T-helper 2 cell (primary cell): ENCODE results near the gene TSPAN6.
A peak's percentile ranks its signal among the peaks of the same experiment; 100 is the strongest.

ENCODE experiments used
- DNase-seq, 5 experiments: peaks; one replicate each; pipeline versions ENCODE4 v3.0.0 to v3.0.0-alpha.2; 2012 to 2022
- total RNA-seq, 2 donors: gene quantifications; one replicate each; lab custom pipeline; 2026; lab: John Stamatoyannopoulos, UW

The TSPAN6 gene, protein sequence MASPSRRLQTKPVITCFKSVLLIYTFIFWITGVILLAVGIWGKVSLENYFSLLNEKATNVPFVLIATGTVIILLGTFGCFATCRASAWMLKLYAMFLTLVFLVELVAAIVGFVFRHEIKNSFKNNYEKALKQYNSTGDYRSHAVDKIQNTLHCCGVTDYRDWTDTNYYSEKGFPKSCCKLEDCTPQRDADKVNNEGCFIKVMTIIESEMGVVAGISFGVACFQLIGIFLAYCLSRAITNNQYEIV
- total RNA-seq, result 0 to 3.4 reads per million in 2 donors

DNA sequence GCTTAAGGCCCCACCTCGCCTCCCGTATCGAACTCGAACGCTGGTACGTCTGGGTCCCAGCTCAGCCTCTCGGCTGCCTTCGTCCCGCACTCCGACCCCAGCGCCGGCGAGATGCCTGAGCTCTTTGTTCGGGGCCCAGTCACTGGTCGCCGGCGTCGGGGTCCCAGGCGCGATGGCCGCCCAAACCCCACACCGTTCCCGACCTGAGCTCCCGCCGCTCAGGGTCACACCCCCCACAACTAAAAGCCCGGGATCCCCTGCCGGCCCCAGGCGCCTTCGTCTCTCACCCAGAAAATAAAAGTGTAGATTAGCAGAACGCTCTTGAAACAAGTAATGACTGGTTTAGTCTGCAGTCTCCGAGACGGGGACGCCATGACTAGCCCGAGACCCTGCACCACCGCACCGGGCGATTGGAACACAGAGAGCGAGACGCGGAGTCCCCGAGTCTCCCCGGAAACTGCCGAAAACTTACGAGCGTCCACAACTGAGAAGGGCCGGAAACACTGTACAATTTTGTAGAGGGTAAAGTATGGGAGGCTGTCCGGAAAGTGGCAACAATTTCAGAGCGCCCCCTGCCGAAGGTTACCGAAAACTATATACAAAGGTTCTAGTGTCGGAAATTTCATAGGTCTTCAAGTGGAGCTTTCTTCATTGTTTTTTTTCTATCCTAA is at the start of gene TSPAN6:
Gene TSPAN6, minus strand, starts transcription at position 486 of the 671 bp plus-strand sequence. Its CDS starts 112 bp downstream, at position 374.
- DNase-seq, result peak; percentile 8 to 73 (median 54)

DNA sequence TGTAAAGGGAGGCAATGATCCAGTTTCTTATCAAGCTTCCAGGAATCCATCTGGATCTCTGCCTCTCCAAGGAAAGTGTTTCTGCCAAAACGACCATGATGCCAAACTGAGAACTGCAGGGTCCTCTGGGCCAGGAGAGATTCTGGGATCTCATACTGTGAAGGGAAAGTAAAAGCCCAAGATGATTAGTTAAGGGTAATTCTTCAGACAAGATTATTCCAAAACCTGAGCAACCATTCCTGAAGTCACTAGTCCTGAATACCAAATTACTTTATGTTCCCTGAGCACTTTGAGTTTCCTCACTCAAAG is 49.3 kb upstream of the TSPAN6 start:
- DNase-seq, result no peak

DNA sequence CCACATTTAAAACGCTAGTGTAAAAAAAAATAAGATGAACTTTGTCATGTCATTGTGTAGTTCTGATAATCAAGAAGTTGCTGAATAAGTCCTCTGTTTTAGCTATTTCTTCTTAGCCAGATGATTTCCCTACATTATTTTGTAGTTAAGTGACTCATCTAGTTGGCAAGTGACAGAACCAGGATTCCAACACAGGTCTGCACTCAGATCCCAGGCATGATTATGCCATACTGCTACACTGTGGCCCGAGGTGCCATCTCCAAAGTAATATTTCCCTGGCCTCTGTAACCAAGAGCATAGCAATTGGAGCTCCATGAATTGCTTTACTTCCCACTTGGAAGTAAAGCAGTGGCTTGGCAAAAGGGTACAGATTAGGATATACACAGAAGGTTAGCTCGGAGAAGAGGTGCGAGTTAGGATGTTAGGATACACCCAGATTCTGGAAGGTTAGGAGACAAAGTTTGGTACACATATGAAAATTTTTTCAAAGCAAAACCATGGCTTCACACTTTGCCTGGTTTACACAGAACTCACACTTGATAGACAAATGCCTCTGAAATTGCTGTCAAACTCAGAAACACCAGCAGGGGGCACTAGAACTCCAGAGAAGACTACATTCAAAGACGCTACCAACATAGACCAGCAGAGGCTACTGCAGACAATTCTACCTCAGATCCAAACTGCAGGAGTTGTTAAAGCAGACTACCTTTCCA is 48.8 kb upstream of the TSPAN6 start:
- DNase-seq, result peak in 4 of 5 experiments; percentile 13 to 58 (median 30)

DNA sequence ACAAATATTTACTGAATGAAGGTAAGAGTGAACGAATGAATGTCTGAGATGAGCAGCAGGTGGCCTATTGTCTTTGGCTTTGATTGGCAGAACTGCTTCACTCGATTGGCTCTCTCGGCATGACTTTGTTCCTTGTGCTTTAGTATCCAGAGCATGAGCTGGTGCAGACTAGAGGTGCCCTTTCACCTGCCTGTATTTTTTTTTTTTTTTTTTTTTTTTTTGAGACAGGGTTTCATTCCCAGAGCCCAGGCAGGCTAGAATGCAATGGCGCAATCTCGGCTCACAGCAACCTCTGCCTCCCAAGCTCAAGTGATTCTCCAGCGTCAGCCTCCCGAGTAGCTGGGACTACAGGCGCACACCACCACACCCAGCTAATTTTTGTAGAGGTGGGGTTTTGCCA is 46.3 kb upstream of the TSPAN6 start:
- DNase-seq, result no peak

DNA sequence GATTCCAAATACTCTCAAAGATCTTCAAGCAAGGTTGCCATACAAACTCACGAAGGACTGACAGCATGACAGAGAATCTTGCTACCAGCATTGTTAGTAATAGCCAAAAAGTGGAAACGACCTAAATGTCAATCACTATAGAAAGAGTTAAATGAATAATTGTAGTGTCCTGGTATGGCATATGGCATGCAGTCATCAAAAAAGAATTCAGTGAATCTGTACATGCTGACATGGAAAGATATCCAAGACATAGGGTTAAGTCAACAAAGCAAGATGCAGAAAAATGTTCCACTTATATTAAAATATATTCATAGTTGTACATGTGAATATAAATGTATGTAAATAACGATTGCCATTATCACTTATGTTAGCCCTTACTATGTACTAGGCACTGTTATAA is 45.0 kb upstream of the TSPAN6 start:
- DNase-seq, result no peak

DNA sequence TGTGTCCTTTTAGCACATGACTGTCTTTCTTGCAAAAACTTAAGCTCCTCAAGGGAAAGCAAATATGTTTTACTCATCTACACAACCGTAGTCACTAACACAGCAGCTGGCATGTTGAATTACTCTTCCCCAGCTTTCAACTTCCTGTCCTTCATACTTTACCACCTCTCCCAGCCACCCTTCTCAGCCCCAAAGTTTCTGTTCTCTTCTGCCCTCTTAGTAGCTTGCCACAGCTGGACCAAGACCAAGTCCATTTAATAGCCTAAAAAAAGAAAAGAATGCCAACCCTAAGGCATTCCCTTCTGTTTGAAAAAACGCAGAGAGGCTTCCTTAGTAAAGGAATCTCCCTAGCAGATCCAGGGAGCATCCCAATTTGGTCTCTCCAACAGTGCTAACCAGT is 44.1 kb upstream of the TSPAN6 start:
- no peak for DNase-seq

DNA sequence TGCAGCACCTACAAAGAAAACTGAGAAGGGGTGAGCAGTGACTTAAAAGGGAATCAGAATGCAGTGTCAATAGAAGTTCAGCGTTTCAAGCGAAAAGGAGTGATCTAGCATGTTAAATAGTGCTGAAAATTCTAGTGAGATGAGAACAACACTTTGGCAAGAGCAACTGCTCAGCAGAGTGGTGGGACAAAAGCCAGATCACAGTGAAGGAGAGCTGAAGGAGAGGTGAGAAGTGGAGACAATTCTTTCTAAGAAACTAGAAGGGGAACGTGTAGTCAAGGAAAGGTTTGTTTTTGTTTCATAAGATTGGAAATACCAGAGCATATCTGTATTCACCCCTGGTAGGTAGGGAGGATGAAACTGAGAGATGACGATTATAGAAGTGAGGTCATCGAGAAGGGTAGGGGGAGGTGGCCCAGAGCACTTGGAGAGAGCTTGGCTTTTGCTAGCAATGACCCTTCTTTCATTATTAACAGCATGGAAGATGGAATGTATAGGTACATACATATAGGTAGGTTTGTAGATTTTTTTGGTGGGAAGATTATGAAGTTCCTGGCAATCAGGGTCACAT is 41.1 kb upstream of the TSPAN6 start:
- DNase-seq, result no peak

DNA sequence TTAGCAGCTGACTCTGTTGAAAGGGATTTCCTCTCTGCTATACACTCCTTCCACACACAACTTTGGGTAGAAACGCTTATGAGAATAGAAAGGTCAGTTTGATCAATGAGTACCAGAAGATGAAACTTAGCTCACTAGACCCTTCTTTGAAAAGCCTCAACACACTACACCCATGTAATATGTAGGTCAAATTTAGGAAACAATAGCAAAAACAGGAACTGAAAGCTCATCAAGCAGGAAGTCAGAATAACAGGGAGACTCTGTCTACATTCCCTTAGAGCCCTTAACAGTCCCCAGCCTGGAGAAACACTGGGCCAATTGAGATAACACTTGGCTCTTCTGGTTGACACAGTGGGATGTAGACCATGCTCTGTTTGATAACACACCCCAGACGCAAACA is 38.1 kb upstream of the TSPAN6 start:
- no peak for DNase-seq

DNA sequence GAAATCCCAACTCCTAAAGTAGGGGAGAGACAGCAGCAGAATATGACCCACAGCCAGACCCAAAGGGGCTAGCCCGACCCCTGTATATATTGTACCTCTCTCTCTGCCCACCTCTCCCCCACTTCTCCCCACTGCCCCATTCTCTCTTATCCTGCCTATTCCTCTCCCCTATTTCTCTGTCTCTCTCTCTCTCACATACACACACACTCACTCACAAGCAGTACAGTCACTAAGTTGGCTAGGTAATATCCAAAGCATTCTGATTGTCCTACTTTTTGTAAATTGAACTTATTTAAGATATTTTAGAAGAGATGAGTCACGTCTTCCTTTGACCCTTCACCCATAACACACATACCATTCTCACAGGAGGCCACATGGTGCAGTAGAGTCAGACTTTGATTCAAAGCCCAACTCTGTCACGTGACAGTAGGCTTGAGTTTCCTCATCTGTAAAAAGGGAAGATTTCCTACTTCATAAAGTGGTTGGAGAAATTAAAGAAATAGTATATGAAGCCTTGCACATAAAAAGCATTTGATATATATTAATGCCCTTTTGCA is 36.9 kb upstream of the TSPAN6 start:
- DNase-seq, result no peak

DNA sequence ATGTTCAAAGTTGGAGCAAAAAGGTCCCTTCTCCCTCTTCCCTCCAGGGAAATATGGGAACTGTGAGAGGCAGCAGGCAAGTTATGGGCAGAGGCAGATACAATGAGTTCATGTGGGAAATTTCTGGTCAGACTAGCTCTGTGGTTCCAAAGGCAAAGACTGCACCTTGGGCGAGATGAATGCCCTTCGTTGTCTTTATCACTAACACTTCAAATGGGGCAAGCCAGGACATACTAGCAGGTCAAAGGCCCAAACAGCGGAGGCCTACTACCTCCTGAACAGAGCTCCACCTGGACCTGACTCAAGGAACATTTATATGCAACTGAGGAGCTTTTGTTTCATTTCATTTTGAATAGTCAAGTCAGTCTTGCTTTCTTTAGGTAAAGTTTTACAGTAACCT is 36.4 kb upstream of the TSPAN6 start:
- no peak for DNase-seq

DNA sequence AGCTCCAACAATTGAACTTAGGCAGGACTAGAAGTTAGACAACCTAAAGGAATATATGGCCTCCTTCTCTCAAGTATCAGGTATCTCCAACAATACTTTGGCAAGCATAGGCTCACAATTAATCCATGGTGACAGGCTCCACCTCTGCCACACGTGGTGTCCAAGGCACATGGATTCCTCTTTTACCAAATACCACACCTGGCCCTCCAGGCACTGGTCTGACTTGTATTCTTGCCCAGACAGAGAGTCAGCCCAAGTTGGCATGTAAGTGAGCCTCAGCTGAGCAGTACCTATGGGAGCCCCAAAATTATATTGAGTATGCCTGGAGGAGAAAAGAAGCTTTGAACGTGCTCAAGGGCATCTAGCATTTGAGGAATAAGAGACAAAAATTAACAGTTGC is 27.0 kb upstream of the TSPAN6 start:
- DNase-seq, result no peak

DNA sequence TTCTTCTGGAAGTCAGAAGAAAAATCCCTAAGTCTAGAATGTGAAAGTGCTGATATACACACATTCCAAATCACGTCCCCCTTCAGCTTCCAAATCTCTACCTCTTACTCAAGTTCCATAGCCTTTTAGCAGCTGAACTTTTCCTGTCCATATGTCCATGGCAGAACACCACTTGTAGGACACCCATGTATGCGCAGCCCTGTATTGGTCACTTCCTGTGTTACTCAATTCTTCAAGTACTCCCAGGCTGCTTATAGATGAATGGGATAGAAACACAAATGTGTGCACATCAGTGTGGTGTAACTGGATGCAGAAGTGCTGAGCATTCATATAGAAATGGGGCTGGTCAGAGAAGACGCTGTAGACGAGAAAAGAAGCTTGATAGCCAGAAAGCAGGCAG is 26.2 kb upstream of the TSPAN6 start:
- no peak for DNase-seq

DNA sequence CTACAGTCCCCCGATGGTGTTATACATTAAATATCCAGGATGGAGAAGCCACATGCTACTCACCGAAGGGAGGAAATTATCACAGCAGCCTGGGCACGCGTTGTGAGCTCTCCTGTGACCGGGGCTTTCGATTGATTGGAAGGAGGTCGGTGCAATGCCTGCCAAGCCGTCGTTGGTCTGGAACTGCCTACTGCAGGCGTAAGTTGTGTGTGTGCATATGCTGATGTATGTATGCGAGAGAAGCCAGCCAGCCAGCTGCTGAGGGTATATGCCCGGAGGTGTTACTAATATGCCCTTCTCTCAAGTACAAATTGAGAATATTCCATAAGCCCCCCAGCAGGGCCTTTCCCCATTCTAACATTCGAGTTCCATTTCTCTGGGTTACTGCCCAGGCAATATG is 25.6 kb upstream of the TSPAN6 start:
- no peak for DNase-seq

DNA sequence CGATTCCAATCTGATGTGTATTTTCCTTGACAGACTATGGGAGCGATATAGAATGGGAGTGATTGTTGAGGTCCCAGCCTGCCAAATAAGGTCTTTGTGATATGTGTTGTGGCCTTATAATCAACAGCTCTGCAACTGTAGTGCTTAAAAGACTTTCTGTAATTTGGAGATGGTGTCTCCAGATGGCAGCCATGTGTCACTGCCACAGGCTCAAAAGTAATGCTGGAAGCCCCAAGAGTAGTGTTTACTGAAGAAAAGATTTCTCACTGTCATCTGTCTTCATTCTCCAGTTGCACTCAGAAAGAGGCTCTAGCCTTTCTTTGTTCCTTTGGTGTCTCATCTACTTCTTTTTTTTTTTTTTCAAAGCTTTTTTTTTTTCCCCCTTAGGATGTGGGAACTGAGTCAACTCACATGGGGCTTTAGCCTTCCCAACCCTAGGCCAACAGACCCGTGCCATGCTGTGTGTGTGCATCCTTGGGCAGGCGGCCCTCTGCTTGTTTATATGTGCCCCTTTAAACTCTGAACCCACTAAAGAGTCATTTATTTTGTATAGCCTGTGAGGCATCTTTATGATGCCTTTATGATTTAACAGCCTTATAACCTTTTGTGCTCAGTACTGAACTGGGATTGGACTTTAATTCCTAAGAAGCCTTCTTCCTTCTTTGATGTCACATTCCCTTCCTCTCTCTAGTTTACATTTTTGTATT is 23.0 kb upstream of the TSPAN6 start:
- DNase-seq, result no peak

DNA sequence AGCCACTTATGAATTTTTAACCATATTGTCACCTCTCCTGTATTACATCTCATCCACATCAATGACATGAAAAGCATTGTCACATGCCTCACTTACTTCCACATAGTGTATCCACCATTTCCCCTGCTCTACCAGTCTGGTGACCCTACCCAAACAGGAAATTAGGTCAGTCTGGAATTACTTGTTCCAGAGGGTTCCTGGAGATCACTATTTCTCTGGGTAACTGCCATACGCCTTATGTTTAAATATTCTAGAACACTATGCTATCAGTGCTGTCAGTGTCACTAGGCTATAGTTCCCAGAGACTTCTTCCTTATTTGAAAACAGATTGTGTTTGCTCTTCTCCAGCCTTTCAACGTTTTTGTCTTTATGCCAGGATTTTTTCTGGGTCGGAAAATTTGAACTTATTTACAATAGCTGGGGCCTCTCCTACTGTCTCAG is 22.4 kb upstream of the TSPAN6 start:
- DNase-seq, result no peak

DNA sequence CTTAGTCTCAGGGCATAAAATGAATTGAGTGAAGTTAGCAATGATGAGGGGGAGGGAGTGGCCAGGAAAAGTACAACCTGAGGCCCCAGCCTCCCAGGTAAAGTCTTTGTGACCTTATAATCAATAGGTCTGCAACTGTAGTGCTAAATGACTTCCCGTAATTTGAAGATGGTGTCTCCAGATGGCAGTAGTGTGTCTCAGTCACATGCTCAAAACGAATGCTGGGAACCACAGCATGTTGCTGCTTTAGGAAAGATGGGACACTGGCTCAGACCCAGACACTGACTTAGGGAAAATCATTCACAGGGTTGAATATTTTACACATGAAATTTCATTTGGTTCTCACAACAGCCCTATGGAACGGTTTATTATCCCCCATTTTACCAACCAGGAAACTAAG is 17.7 kb upstream of the TSPAN6 start:
- DNase-seq, result no peak

DNA sequence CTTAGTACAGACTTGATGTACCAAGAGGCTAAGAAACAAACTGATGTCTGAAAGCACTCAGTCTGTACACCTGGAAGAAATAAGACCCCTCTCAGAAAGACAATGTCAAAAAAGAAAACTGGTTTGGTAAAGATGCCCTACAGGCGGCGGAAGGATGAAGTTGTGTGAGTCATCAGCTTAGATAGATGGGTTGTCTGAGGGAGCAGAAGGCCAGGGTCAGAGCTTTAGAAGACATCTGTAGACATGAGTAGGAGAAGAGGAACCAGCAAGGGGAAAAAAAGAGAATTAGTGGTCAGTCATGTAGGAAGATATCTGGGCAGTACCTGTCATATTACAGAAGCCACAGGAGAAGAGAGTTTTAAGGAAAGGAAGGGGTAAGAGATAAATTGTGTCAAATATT is 15.7 kb upstream of the TSPAN6 start:
- DNase-seq, result no peak

DNA sequence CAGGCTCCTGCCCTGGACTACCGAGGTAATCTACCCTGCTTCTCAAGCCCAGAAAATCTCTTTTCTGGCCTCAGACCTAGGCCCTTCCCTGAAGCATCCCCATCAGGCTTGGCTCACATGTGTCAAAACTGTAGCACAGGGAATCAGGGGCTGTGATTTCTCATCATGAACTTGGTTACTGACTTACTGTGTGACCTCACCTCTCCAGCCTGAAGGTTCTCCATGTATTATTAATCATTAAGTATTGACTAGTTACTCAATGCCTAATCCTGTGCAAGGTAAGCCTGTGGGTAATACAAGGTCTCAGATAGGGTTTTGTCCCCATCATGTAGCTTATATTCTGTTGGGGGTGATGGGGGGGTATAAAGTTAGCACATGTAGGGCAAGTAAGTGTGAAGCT is 14.2 kb upstream of the TSPAN6 start:
- no peak for DNase-seq

DNA sequence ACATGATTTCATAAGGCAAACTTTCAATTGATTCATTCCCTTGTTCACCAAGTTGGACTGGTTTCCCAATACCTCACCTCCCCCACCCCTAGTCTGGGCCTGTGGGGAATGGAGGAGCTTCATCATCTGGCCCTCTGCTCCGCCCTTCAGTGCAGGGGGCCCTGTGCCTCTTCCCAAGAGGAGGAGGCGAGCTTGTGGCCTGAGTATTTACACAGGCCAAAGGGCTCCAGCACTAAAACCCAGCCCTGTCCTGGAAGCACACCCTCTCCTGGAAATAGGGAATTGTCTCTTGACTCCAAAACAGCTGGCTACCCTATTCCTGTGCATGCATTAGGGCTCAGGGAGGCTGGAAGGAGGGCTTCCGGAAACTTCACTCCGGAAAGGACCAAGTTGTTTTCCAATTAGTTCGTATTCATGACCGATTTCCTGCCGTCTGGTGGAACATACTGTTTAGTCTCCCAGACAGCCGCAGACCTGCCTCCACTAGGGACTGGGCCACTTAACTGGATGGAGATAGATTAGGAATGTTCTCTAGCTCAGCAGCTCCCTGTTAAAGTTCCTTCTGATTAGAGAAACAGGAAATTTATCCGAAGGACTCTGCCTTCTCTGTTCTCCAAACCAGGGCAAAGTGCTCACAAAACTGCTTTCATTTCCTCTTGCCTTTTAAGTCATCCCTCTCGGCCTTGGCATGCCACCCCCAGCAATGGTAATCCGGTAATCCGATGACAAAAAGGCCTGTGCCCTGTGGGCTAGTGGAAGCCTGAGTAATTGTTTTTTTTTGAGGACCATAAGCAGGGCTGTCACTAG is 13.1 kb upstream of the TSPAN6 start:
- DNase-seq, result no peak

DNA sequence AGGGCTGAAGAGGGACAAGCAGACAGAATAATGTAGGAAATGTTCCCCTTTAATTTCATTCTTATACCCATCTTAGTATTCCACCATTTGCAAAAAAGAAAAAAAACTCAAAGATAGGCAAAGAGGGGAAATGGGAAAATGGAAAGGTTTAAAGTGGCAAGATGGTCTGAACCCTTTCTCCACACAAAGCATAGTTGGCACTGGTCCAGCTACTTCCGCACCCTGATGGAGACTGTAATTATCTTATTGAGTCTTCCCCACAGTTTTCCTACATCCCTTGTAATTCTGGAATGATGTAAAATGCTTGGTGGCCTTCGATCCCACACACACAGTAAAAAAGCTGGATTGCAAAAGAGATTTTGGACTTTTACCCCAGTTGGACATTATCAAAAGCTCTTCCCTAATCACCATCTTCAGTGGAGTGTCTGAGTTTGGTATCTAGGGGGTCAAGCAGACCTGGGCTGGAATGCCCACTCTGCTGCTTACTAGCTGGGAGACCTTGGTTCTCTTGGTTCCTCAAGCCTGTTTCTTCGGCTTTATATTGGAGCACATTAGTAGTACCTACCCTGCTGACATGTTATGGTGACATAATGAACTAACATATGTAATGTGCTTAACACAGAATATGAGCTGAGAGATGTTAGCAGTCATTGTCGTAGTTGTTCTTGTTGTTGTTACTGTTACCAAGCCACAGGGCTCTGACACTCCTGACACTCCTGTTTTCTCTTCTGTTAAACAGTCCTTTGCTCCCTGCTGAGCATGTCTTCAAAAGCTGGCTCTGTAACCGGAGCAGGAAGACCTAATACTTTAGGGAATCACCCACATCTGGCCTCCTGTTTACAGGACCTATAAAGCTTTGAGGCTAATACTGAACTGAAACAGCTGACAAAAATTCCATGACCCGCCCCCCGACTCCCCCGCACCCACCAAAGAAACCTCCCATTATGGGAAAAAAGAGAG is 12.1 kb upstream of the TSPAN6 start:
- DNase-seq, result no peak

DNA sequence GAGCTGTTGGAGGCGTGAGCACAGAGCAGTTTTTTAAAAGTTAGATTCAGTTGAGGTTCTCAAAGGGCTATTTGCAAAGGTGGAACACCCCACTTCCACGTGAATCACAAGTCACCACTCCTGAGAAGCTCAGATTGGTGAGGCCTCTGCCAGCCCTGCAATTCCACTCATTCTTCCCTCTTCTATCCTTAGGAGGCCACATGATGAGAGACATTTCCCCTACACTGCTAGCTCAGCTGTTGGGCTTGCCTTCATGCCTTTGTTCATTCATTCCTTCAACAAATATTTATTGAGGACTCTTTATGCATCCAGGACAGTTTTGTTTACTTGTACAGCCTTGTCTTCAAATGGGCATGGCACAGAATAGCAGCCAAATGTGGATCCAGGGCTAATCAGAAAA is 11.1 kb upstream of the TSPAN6 start:
- DNase-seq, result no peak
